ENCODE measurements around the gene CRYGA. TPM values are rescaled to one million over a fixed set of nuclear protein-coding genes. Genes with fewer than 3 reads are reported as not detected.
"Not testable (repeated sequence)": the region's sequence is repeated elsewhere in the genome, so short reads cannot be mapped to it uniquely, and the experiment has no call there.

CRYGA gene
- total RNA-seq, 2 donors from 2014 or later, result not detected

DNA sequence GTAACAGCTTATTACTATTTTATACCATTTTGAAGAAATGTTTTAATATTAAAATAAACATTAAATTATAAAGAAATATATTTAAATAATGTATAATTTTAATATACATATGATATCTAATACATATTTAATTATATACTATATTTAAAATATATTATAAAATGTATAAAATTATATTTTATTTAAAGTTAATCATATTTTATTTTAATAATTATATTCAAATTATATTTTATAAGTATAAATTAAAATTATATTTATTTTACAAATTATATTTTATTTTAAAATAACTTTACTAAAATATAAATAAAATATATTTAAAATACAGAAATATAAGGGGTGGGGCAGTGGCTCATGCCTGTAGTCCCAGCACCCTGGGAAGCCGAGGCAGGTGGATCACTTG lies 41.1 kb downstream of the CRYGA start:
- 97% methylated on average over 1 of the region's 1 CpG for WGBS
- no peak for TF ChIP-seq POLR2AphosphoS5 (IDR thresholded peaks at IDR 0.05)
- no peak for TF ChIP-seq POLR2A (IDR thresholded peaks at IDR 0.05)
- TF ChIP-seq, protein P1, sequence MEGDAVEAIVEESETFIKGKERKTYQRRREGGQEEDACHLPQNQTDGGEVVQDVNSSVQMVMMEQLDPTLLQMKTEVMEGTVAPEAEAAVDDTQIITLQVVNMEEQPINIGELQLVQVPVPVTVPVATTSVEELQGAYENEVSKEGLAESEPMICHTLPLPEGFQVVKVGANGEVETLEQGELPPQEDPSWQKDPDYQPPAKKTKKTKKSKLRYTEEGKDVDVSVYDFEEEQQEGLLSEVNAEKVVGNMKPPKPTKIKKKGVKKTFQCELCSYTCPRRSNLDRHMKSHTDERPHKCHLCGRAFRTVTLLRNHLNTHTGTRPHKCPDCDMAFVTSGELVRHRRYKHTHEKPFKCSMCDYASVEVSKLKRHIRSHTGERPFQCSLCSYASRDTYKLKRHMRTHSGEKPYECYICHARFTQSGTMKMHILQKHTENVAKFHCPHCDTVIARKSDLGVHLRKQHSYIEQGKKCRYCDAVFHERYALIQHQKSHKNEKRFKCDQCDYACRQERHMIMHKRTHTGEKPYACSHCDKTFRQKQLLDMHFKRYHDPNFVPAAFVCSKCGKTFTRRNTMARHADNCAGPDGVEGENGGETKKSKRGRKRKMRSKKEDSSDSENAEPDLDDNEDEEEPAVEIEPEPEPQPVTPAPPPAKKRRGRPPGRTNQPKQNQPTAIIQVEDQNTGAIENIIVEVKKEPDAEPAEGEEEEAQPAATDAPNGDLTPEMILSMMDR (IDR thresholded peaks at IDR 0.05), result no peak

DNA sequence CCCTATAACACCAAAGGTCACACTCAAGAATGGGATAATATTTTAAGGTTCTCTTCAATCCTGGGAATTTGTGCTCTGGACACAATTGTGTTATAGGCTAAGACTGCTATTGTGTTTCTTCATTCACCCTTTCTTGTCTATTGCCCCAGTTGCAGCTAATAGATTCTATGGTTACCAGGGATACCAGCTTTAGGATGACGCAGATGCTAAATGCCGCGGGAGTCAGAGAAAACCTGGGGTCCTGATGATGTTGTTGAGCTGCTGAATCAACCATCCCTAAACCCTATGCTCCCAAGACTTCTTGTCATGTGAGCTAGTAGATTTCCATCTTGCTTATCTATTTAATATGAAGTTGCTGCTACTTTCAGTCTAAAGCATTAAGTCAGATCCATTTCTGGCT lies 44.5 kb downstream of the CRYGA start:
- no peak for DNase-seq (ENCODE audit: low spot score)
- WGBS, result 94% methylated on average over 3 of the region's 3 CpGs
- H3K4me3 ChIP-seq, result no peak overlapping the region
- no peaks in the 10 kb centered on the region for H3K36me3 ChIP-seq
- no peak overlapping the region for H3K27ac ChIP-seq
- H3K4me1 ChIP-seq (replicated peaks), result no peaks in the 10 kb centered on the region
- intact Hi-C loops (cut with DNase I), result no loop called here
- no peaks in the 10 kb centered on the region for H3K27me3 ChIP-seq (replicated peaks; ENCODE audit: insufficient read depth)
- TF ChIP-seq POLR2AphosphoS5 (IDR thresholded peaks at IDR 0.05), result no peak
- no peak for TF ChIP-seq POLR2A (IDR thresholded peaks at IDR 0.05)
- TF ChIP-seq, protein P1 (IDR thresholded peaks at IDR 0.05), result no peak
- H3K9me3 ChIP-seq, result no peaks in the 10 kb centered on the region

More for the DNA sequence above, 41.1 kb downstream of the CRYGA start:
- peaks cover 2% of the 10 kb centered on the region for H3K27me3 ChIP-seq (replicated peaks; ENCODE audit: insufficient read depth)
- no peaks in the 10 kb centered on the region for H3K36me3 ChIP-seq
- DNase-seq (ENCODE audit: low spot score), result no peak
- H3K27ac ChIP-seq, result no peak overlapping the region
- intact Hi-C loops (cut with DNase I), result no loop called here
- H3K9me3 ChIP-seq, result no peaks in the 10 kb centered on the region
- no peak overlapping the region for H3K4me3 ChIP-seq
- H3K4me1 ChIP-seq (replicated peaks), result no peaks in the 10 kb centered on the region

DNA sequence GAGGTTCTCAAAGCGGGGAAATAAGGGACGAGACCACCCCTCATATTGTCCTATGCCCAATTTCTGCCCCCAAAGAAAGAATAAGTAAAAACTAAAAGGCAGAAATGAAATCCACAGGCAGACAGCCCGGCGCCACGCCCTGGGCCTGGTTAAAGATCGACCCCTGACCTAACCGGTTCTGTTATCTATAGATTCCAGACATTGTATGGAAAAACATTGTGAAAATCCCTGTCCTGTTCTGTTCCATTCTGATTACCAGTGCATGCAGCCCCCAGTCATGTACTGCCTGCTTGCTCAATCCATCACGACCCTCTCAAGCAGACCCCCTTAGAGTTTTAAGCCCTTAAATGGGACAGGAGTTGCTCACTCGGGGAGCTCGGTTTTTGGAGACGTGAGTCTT lies 46.0 kb downstream of the CRYGA start:
- H3K27ac ChIP-seq; H3K27me3 ChIP-seq (replicated peaks; ENCODE audit: insufficient read depth); H3K4me3 ChIP-seq; H3K9me3 ChIP-seq; H3K36me3 ChIP-seq; DNase-seq (ENCODE audit: low spot score); intact Hi-C loops (cut with DNase I); H3K4me1 ChIP-seq (replicated peaks): not testable (repeated sequence)
- WGBS, result 96% methylated on average over 11 of the region's 11 CpGs

DNA sequence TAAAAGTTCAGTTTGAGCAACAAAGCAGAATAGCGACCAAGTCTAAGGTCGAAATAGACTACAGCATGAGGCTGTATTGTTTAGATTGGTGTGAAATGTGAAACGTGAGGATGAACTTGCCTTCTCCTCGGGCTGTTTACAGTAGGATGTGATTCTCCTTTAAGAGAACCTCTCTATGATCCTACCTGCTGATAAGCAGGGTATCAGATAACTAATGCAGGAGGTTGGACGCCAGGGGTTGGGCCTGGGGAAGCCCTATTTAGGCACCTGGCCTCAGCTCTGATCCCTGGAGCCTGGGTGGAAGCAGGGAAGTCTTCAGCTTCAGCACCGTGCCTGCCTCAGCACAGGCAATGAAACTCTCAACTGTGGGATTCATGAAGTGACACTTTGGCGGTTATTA lies 50.4 kb downstream of the CRYGA start:
- DNase-seq (ENCODE audit: low spot score), result no peak
- H3K27ac ChIP-seq, result no peak overlapping the region
- no peaks in the 10 kb centered on the region for H3K36me3 ChIP-seq
- no peaks in the 10 kb centered on the region for H3K4me1 ChIP-seq (replicated peaks)
- no peaks in the 10 kb centered on the region for H3K9me3 ChIP-seq
- WGBS, result 32% methylated on average over 7 of the region's 7 CpGs
- TF ChIP-seq, protein P1 (IDR thresholded peaks at IDR 0.05), result no peak
- TF ChIP-seq POLR2A (IDR thresholded peaks at IDR 0.05) (no peak), POLR2AphosphoS5 (IDR thresholded peaks at IDR 0.05) (no peak)
- H3K4me3 ChIP-seq, result no peak overlapping the region
- intact Hi-C loops (cut with DNase I), result no loop called here
- no peaks in the 10 kb centered on the region for H3K27me3 ChIP-seq (replicated peaks; ENCODE audit: insufficient read depth)

DNA sequence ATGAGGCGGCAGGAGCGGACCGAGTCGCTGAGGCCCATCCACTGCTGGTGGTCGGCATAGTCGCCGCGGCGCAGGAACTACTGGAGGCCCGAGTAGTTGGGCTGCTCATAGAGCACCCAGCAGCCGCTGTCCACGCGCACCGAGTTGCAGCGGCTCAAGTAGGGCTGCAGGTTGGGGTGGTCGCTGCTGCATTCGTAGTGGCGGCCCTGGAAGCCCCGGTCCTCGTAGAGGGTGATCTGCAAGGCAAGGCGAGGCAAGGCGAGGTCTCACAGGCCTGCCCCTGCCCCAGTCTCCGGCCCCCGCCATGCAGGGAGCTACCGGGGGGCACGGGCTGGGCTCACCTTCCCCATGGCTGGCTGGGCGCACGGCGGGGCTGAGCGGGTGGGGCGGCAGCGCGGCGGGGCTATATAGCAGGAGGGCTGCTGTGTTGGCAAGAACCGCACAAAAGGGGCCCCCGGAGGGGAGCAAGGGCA lies 51.1 kb downstream of the CRYGA start:
- WGBS, result 38% methylated on average over 36 of the region's 36 CpGs
- intact Hi-C loops (cut with DNase I); H3K27ac ChIP-seq; H3K27me3 ChIP-seq (replicated peaks; ENCODE audit: insufficient read depth); H3K9me3 ChIP-seq; DNase-seq (ENCODE audit: low spot score); H3K4me3 ChIP-seq; H3K36me3 ChIP-seq; H3K4me1 ChIP-seq (replicated peaks): not testable (repeated sequence)

Other genes with a start within 250 kb of the CRYGA start
- gene PLEKHM3, start 138.1 kb downstream of the CRYGA start, total RNA-seq, result 10 to 100 TPM; 17.0 to 28.6 TPM
- gene CRYGD, start 39.1 kb downstream of the CRYGA start, total RNA-seq, result not detected
- 1 to 10 TPM in 1 of 2 donors, not detected in 1; 1.3 TPM for gene CRYGC, start 33.8 kb downstream of the CRYGA start, total RNA-seq
- gene CRYGB, start 17.4 kb downstream of the CRYGA start, total RNA-seq, result not detected
- not detected for gene C2orf80, start 26.4 kb upstream of the CRYGA start, total RNA-seq
- gene IDH1, start 91.5 kb upstream of the CRYGA start, total RNA-seq, result 100 to 1,000 TPM; 103 to 314 TPM
- 10 to 100 TPM; 26.7 to 47.1 TPM for gene PIKFYVE, start 102.7 kb upstream of the CRYGA start, total RNA-seq
- under 1 TPM; 0.09 to 0.34 TPM for gene PTH2R, start 243.2 kb upstream of the CRYGA start, total RNA-seq

All from prostate gland (tissue), 2 donors.